Central memory CD4-positive, alpha-beta T cell (primary cell): ENCODE data around the gene DHX57.

ENCODE experiments used
- DNase-seq: peaks from one replicate; pipeline ENCODE4 v3.0.0; 2022
- total RNA-seq, 3 experiments: gene quantifications; one replicate each; lab custom pipeline; 2026; lab: John Stamatoyannopoulos, UW

DHX57 gene, protein sequence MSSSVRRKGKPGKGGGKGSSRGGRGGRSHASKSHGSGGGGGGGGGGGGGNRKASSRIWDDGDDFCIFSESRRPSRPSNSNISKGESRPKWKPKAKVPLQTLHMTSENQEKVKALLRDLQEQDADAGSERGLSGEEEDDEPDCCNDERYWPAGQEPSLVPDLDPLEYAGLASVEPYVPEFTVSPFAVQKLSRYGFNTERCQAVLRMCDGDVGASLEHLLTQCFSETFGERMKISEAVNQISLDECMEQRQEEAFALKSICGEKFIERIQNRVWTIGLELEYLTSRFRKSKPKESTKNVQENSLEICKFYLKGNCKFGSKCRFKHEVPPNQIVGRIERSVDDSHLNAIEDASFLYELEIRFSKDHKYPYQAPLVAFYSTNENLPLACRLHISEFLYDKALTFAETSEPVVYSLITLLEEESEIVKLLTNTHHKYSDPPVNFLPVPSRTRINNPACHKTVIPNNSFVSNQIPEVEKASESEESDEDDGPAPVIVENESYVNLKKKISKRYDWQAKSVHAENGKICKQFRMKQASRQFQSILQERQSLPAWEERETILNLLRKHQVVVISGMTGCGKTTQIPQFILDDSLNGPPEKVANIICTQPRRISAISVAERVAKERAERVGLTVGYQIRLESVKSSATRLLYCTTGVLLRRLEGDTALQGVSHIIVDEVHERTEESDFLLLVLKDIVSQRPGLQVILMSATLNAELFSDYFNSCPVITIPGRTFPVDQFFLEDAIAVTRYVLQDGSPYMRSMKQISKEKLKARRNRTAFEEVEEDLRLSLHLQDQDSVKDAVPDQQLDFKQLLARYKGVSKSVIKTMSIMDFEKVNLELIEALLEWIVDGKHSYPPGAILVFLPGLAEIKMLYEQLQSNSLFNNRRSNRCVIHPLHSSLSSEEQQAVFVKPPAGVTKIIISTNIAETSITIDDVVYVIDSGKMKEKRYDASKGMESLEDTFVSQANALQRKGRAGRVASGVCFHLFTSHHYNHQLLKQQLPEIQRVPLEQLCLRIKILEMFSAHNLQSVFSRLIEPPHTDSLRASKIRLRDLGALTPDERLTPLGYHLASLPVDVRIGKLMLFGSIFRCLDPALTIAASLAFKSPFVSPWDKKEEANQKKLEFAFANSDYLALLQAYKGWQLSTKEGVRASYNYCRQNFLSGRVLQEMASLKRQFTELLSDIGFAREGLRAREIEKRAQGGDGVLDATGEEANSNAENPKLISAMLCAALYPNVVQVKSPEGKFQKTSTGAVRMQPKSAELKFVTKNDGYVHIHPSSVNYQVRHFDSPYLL (N-terminal part only)
- total RNA-seq, result 27.4 to 45.2 (median 34.2) reads per million in 3 experiments

DNA sequence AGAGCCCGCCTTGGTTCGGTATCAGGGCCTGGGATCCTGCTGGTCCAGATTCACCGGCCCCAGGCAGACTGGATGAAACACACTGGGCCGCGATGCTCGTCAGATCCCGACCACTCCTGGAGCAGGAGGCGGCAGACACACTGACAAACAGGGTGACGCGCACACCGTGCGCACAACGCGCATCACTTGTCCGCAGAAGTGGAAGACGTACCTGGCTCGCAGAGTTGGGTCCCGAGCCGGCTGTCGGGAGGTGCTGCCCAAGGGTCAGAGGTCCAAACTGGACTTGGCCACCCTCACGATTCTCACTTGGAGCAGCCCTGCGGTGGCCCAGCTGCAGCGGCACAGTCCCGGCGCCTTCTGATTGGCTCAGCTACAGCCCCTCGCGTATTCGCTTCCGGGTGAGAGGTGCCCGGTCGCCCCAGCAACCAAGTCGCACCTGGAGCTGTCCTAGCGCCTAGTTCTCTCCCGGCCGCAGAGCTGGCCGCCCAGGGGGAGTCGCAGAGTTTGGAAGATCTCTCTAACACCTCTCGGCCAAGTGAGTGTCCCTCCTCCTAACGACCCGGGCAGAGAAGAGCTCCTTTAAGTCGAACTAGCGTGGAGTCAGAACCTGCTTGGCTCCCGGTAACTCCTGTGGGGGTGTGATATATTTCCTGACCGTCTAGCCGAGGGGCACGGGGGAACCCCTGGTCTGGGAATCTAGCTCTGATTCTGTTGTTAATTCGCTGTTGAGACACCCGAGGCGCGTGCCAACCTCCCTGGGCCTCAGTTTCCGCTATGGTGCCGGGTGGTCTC is at the start of gene DHX57, which contains the start of gene MORN2:
TSS of gene DHX57 (minus strand) at position 359 of the 792 bp plus-strand sequence. CDS start 7,529 bp downstream, outside the sequence.
TSS of gene MORN2 (plus strand) at position 401 of the 792 bp plus-strand sequence.
- DNase-seq, result peak; percentile 76

DNA sequence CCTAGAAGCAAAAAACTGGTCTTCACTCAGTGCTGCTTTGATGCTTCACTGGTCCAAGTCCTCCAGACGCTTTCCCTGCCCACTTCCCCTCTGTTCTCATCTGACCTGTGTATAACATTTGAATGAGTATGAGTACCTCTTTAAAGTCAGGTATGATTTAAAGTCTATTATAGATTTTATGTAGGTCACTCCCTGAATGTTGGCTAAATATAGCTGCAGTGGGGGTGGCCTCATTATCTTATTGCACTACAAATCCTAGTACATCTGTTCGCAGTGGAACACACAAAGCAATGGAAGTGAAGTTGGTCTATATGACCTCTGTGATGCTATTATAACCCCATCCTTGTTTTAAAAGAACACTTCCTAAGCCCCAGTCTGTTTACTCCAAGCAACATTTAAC is 47.2 kb upstream of the DHX57 start:
- DNase-seq, result no peak

DNA sequence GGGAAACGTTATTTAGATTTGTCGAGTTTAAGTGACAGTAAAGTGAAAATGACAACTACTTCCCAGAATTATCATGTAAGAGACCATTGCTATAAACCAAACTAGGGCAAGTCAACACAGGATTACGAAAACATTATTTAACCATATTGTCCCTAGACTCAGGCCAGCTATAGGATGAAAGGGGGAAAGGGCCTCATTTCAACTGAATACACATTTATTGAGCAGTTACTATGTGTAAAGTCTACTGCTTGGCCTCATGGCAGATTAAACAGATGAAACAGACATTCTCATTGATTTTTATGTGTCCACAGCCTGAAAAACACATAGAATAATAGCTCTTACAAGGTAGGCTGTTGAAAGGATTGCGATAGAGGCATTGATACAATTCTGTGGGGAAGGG is 46.7 kb upstream of the DHX57 start:
- no peak for DNase-seq

DNA sequence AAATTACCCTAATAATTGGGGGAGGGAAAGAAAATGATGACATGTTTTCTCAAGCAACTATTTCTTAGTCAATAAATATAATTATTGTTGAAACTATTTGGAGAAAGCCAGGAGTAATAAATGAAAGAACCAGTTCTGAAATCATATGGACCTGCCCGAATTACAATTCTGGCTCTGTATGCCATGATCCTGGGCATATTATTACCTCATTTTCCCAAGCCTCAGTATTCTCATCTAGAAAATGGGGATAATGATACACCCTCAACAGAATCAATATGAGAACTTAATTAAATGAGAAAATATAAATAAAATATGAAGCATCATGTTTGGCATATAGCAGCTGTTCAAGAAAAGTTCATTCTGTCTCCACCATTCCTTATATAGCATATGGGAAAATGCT is 36.9 kb upstream of the DHX57 start:
- DNase-seq, result no peak

DNA sequence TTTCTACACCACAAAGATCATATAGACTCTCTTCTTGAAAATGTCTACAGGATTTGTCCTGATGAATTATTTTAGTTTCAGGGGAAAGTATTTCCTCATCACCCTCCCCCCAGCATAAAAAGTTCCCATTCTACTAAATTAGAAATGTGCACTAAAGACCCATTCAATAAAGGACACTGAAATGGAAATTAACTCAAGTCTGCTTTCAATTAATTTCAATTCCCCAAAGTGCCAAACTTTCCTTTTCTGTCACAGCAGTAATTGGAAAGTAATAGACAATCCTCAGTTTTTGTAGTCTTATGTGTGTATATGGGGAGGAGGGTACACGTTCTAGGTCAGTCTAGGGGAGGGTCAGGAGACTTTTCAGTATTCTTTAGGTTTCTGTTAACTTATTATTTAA is 35.5 kb upstream of the DHX57 start:
- no peak for DNase-seq

DNA sequence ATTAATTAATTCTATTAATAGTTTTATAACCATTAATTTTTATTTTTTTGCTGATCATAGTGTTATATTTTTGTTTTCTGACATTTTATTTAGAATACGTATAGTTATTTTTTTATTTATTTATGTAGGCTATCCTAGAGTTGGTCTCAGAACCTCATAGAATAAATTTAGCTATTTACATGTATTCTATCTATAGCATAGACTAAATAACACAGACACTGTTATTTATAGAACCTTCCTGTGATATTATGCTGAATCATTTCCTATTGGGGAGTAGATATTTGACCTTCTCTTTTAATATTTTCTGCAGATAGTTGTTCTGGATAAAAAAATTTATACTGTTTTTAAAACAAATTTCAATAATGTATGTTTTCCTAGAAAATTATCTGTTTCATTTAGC is 34.1 kb upstream of the DHX57 start:
- DNase-seq, result no peak

DNA sequence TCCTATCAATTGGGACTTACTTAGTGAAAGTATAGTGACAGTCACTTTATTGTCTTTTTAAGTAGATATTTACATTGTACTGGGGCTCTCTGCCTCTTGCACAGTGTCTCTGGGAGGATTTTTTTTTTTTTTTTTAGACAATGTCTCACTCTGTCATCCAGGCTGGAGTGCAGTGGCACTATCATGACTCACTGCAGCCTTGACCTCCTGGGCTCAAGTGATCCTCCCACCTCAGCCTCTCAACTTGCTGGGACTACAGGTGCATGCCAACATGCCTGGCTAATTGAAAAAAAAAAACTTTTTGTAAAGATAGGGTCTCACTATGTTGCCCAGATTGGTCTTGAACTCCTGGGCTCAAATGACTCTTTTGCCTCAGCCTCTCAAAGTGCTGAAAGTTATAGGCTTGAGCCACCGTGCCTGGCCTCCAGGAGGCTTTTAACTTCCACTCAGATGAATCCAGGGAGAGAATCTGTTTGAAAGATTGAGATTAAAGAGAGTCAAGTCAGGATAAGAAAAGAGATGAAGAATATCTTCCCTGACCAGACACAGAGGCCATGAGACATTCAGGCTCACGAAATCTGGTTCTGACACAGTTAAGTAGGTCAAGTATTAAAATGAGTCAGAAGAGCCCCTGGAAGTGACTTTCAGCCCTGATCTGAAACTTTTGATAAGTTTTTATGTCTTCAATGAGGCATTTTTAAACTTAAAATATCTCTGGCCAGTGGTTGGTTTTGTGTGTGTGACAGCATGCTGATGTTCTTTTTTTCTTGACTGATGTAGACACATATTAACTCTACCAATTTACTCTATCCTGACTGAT is 32.2 kb upstream of the DHX57 start:
- no peak for DNase-seq

DNA sequence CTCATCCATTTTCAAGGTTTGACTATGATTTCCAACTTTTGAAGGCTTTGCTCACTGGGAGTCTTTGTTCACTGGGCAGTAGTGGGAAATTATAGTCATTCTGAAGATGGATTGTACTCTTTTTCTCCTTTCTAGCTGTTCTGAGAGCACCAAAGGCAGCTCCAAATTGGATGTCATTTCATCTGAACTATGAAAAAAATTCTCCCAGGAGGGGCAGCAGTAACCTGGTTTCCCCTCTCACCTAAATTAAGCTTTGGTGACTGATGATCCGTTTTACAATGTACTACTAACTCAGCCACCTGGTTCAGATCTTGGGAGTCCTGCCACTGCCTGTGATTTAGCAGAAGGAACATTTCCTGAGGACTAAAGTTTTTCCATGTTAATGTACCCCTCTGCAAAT is 31.5 kb upstream of the DHX57 start:
- DNase-seq, result no peak

DNA sequence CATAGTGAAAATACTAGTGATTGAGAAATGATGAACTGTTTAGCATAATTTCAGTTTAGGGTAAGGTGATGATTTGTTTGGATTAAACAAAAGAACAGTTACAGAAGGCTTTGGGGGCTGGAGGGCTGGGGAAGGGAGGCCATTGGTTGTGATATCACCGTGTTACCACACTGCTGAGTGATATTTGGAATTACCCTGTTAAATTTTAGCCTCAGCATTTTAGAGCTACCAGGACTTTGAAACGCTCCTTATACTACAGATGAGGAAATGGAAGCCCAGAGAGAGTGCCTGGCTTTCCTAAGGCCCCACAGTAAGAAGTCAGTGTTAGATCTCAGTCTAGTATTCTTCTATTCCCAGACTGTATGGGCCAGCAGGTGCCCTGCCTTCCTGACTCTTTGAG is 29.5 kb upstream of the DHX57 start:
- no peak for DNase-seq

DNA sequence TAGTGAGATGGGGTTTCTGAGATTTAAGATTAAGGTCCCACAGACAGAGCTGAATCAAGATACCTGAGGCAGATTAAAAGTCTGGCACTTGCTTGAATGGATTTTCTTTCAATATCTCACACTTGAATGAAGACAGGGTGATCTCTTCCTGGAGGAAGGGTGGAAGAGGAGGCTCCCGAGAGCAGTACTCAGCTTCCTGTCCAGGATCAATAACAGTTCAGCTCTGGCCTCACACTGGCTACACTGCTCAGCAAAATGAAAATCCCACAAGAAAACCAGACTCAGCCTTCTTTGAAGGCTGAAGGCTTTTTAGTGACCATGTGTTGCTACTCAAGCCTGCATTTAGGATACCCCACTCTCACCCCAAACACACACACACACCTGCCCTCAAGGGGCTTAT is 25.0 kb upstream of the DHX57 start:
- no peak for DNase-seq

DNA sequence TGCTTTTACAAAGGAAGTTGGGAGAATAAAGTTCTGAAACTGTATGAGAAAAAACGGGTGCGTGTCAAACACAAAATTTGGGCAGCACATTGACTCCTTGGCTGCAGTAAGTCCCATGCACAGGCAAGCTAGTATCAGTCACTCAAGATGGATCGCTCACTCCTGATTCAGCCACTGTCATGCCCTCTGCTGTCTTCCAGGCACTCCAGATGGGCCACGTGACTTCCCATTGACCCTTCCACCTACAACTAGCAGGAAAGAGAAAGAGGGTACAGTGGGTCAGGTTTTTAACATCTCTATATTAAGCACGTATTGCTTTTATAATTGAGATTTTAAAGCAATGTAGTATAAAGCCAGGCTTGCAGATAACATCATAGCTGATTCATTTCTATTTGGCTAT is 22.5 kb upstream of the DHX57 start:
- DNase-seq, result no peak

DNA sequence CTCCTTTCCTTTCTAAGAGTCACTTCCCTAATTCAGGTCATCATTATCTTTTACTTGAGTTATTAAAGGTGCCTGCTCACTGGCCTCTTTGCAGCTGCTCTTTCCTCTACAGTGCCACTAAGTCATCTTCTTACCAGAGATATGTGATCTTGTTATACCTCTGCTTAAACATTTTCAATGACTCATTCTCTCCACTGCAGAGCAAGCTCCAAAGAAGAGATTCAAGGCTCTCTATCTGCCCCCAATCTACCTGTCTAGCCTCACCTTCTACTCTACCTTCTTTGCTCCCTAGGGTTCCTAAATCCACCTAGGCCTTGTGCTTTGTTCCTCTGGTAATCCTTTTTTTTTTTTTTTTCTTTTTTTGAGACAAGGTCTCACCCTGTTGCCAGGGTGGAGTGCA is 17.1 kb upstream of the DHX57 start:
- DNase-seq, result no peak

DNA sequence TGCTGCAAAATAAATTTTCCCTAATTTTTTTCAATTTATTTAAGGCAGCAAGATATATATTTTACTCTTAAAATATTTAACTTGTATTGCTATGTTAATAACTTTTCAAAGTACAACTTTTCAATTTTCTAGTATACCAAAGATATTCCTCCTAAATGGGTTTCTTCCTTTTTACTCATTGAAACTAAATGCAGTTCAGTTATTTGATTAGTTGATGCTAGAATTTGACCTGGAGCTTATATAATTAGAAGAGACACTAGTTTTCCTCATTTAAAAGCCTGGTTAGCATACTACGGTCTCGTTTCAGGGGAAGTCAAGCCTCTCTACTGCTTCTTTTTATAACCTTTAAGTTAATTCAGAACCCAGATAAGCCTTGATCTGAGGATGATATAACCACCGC is 13.8 kb upstream of the DHX57 start, which contains the start of gene ARHGEF33:
TSS of gene ARHGEF33 (plus strand) at position 301 of the 400 bp plus-strand sequence. CDS start 29,573 bp downstream, outside the sequence.
- no peak for DNase-seq

DNA sequence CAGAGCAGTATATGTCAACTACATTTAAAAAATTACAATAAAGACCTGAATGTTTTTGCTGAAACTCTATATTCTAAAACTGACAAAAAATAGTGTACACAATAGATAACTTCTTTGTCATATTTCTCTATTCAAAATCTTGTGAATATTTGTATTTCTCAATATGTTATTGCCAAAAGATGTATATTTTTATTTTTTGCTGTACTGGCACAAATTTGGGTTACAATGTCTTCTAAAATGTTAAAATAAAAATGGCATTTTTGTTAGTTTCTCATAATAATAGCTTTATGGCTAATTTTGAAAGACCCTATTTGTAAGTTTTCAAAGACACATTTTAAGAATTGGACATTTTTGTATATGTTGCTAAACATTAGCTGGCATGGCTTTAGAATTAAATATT is 13.3 kb upstream of the DHX57 start:
- no peak for DNase-seq

DNA sequence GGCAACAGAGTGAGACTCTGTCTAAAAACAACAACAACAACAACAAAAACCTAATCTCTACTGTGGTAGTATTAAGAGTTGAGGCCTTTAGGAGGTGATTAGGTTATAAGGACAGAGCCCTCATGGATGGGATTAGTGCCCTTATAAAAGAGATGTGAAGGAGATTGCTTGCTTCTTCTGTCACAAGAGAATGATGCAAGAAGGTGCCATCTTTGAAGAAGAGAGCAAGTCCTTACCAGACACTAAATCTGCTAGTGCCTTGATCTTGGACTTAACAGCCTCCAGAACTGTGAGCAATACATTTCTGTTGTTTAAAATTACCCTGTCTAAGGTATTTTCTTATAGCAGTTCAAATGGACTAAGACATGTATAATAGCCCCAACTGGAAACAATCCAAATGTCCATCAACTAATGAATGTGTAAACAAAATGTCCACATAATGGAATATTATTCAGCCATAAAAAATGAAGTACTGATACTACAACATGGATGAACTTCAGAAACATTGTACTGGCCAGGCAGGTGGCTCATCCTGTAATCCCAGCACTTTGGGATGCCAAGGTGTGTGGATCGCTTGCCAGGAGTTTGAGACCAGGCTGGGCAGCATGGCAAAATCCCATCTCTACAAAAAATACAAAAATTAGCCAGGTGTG is 12.3 kb upstream of the DHX57 start:
- no peak for DNase-seq

DNA sequence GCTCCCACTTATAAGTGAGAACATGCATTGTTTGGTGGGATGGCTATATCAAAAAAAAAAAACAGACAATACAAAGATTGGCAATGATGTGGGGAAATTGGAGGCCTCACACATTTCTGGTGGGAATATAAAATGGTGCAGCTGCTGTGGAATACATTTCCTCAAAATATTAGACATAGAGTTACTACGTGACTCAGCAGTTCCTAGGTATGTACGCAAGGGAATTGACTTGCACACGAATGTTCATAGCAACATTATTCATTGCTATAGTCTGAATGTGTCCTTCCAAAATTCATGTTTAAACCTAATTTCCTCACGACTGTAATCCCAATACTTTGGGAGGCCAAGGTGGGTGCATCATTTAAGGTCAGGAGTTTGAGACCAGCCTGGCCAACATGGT is 11.6 kb upstream of the DHX57 start:
- no peak for DNase-seq

DNA sequence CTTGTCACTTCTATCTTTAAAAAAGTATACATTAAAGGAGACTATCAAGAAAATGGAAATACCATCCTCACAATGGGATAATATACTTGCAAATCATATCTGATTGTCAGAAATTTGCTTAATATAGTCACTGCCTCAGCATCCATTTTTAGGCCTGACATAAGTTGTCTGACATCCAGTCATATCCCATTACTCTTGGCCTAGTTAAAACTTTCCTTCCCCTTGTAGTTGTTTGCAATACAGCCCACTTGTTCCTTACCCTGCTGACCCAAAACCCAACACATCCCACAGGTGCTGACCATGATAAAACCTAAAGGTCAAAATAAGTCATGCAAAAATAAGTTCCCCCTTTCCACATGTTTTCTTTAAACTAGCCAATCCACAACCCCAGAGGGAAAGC is 10.3 kb upstream of the DHX57 start:
- DNase-seq, result no peak

DNA sequence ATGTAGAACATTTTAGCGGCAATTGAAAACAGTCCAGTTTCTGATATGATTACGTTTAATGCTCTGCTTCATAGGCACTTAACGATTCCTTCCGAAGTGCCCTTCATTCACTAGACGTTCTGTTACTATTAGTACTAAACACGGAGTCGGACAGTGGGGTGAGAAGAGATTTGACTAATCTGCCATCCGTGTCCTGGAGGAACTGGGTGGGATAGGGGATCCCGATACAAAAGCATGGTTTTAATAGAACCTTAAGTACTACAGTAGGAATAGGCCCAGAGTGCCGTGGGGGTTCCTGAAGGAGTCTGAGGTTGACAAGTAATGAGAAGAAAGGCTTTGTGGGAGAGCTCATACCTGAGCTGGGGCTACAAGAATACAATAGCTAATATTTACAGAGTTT is 673 bp upstream of the DHX57 start:
- DNase-seq, result no peak

DNA sequence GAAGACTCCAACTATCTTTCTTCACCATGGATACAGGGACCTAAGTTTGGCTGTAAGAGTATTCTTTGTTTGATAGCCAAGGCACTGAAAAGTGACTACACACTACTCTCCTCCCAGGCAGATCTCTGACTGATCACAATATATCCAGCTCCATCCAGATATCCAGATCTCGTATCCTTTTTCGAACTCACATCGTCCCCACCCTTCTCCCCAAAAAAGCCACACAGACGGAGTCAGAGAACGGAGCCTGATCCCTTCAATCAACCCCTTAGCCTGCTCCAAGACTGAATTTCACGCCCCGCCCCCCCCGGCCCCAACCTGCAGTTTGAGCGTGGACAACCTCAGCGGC is 533 bp downstream of the DHX57 start:
- DNase-seq, result no peak

DNA sequence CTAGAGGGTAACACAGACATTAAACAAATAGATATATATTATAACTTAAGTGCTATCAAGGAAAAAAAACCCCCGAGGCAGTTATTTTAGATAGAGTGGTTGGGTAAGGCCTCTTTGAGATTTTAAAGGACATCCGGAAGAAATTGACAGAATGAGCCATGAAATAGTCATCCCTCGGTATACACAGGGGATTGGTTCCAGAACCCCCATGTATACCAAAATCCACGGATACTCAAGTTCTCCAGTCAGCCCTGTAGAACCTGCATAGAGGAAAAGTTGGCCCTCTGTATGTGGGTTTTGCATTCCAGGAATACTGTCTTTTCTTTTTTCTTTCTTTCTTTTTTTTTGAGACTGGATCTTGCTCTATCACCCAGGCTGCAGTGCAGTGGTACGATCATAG is 2.0 kb downstream of the DHX57 start:
- no peak for DNase-seq

DNA sequence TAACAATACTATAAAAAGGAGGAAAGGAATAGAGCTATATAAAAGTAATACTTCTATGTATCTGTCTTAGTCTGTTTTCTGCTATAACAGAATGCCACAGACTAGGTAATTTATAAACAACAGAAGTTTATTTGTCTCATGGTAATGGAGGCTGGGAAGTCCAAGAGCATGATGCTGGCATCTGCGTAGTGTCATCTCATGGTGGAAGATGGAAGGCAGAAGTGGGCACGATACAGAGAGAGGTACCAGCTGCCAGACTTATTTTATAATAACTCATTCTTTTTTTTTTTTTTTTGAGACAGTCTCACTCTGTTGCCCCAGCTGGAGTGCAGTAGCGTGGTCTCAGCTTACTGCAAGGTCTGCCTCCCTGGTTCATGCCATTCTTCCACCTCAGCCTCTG is 4.3 kb downstream of the DHX57 start:
- no peak for DNase-seq
